Midbrain (tissue), 1 donor: Measurements from ENCODE around the gene PWWP2A.
A peak's percentile ranks its signal among the peaks of the same experiment; 100 is the strongest.

Experiments
- DNase-seq: peaks from one replicate; lab custom pipeline; 2025; lab: John Stamatoyannopoulos, UW

The PWWP2A gene

DNA sequence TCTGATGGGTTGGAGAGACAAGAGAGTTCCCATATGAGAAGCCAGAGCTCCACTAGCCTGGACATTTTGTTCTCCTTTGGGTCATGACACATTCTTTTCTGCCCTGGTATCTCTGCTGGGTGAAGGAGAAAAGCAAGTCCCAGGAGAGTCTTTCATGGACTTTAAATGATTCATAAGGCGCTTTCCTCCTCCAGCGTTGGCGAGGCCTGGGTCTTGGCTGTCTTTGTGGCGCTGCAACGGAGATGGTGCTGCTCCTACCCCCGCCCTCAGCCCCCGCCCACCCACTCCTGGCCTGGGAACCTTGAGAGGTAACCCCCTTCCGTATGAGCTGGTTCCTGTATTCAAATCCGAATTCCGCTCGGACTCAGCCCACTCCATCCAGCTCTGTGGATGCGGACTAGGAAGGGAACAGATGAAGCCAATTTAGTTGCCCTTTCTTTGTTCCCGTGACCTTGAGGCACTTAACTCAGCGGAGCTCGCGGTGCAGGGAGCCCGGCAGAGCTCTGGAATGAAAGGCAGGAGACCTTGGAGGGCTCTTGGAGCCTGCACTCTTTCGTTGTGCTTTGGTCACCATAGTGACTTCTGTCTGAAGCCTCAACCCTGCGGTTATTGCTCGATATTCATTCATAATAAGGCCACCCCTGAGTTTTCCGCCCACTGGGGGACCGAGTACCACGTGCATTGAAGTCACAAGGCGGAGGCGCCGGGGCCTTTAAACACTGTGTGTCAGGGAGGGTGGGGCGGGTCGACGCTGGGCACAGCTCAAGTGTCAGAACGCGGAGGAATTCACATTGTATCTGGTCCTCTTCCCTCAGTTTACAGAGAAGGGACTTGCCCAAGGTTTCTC lies 14.0 kb upstream of the PWWP2A start:
- peak; percentile 47 for DNase-seq

DNA sequence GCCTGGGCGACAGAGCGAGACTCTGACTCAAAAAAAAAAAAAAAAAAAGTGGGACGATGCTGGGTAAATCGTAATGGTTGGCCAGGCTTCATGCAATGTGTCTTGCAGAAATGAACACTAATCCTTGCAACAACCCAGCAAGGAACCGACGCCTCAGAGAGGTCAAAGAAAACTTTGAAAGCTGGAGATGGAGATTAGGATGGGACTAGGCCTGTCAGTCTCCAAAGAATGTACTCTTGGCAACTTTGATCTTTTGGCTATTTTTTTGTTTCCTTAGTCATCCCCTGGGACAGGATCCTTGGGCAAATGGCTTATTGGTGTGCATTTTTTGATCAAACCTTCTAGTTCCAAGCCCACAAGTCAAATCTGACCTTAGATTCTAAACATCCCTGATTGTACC lies 10.6 kb upstream of the PWWP2A start:
- DNase-seq = no peak

DNA sequence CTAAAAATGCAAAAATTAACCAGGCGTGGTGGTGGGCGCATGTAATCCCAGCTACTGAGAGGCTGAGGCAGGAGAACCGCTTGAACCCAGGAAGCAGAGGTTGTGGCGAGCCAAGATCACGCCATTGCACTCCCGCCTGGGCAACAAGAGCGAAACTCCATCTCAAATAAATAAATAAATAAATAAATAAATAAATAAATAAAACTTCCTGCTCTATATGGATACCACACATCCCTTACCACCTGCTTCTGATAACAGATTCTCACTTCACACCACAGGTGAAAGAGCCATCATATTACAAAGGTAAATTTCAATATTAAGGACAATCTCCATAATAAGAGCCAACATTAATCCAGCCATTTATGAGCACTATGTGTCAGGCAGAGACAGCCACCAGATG lies 9.4 kb upstream of the PWWP2A start:
- no peak for DNase-seq

DNA sequence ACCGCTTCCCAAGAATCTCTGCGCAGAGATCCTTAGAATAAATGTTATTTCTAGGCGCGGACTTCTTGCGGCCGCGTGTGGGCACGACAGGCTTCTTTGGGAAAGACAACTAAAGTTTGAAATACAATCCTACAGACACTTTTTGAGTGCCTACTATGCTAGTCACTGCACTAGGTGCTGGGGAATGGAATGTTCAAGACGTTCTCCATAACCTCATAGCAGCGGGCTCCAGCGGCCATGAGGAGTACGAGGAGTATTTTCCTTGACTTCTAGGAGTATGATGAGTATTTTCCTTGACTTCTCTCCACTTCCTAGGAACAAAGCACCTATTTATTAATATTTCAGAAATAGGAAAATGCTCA lies 636 bp upstream of the PWWP2A start:
- no peak for DNase-seq

DNA sequence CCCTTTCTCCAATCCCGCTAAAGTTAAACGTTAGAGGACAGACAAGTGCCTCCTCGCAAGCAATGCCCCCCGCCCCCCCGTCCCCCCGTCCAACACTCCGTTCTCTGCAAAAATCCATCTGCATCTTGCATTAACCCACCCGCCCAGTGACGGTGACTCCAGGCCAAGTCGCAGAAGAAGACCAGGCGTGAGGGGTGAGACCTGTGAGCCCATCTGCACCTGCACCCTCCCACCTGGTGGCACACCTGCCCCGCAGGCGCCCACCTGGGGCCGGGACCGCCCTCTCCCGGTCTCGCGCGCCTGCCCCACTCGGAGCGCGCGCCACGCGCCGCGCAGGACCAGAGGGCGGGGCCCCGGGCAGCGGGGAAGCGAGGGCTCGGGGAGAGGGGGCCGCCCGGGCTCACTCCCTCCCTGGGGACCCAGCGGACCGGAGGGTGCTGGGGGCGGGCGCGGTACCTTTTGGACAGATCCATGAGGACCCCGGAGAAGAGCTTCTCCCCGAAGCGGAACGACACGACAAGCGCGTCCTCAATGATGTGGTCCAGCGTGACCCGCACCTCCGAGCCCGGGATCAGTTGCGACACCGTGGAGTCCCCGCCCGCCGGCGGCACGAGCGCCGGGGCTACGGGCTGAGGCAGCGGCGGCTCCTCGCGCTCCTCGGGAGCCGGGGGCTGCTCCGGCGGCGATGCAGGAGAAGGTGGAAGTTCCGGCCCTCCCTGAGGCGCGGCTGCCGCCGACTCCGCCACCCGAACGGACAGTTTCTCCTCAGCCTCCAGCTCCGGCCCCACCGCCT lies 705 bp downstream of the PWWP2A start:
- peak; percentile 54 for DNase-seq

DNA sequence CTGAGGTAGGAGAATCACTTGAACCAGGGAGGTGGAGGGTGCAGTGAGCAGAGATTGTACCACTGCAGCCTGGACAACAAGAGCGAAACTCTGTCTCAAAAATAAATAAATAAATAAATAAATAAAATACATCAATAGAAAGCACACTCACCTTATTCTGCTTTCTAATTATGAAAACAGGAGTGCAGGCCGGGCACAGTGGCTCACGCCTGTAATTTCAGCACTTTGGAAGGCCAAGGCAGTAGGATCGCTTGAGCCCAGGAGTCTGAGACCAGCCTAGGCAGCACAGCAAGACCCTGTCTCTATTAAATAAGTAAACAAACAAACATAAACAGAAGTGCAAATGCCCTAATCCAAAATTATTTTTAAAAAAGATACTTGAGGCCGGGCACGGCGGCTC lies 2.3 kb downstream of the PWWP2A start:
- DNase-seq = no peak

DNA sequence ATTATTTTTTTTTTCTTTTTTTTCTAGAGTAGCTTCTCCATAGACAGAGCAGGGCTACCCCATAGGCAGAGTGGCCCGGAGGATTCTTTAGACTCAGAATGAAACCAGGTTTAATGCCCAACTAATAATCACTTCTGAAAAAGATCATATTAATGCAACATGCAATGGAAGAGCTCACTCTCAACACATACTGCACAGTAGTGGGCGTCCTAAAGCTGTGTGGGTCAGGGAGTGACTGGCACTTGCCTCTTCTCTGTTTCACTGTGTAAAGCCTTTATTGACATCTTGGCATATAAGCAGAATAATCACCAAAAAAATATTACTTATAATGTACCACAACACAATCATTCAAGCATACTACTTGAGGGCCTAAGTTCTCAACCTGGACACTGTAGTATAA lies 11.1 kb downstream of the PWWP2A start:
- peak; percentile 37 for DNase-seq

DNA sequence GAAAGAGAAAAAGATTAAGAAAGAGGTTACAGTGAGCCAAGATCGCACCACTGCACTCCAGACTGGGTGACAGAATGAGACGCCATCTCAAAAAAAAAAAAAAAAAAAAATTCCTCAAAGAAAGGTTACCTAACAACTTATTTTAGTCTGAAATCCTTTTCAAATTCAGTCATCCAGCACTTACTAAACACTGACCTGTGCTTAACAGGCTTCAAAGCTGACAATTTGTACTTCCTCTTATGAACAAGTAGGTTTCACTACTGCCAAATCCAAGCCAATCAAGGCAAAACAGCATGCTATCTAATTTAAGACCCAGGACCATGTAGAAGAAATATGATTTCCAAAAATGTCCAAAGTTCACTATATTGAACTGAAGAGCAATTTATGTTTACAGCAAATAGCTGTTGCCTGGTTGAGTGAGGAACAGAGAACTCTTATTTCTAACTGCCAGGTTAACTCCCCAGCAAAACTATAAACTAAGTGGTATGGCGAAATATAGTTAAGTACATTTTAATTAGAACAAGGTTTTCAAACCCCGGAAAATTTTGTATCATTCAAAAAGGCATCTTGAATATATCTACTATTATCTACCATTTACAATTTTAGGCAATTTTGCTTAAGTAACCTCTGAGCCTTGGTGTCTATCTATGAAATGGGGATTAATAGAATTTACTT lies 13.4 kb downstream of the PWWP2A start:
- DNase-seq = no peak

DNA sequence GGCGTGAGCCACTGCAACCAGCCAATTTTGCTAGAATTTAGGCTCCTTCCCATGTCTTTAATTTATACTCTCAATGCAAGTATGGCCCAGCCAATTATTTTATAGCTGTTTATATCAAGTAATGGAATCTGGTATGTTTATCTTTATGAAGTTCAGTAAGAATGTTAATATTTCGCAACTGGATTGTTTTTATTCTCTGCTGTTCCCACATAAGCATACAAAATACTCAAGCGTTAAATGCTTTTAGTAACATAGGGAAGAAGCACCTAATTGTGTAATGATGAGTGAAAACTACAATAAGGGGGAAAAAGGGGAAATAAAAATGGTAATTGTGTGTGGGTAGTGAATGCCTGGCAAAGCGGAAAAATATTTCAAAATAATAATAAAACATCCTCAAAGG lies 21.3 kb downstream of the PWWP2A start:
- DNase-seq = no peak

DNA sequence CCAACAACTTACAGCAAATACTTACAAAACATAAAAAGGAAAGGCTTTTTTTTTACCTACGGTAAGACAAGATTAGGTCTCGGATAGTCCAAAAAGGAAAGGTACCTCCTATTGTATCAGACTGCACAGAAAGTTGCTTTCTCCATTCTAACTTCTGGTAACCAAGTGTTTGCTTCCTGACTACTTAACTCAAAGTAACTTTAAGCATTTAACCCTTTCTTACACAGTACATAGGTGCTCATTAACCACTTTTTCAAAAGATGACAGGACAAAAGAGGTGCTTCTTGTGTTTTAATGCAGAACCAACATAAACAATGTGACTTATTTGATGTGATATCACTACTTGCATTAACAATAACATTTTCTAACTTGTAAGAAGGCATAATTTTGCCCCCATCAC lies 23.1 kb downstream of the PWWP2A start:
- no peak for DNase-seq

DNA sequence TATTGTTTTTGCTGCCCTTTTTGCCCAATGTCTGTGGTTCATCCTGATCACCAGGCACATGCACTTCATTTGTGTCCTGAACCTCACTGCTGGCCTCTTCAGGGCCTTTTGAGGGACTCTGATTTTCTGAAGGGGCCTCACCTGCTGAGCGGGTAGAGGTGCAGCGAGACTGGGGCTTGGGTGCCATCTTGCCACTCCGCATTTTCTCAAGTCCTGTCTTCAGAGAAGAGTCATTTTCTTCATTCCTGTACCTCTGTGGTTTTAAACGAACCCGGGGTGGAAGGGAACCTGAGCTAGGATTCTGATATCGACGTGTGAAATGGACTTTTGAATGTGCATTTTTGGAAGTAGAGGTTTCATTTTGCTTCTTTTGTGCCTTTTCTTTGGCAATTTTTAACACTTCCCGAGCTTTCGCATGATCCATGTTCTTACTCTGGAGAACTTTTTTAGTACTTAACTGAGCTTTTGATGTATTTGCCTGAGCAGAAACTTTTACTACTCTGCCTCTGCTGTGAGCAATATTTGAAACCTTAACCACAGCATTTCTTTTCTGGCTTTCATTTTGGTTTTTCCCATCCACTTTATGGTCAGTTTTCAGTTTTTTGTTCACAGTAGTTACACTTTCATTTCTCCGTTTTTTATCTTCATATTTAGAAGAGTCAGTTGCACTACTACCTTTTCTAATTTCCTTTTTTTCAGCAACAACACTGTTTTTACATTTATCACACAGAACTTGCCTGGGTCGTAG lies 26.1 kb downstream of the PWWP2A start:
- no peak for DNase-seq

DNA sequence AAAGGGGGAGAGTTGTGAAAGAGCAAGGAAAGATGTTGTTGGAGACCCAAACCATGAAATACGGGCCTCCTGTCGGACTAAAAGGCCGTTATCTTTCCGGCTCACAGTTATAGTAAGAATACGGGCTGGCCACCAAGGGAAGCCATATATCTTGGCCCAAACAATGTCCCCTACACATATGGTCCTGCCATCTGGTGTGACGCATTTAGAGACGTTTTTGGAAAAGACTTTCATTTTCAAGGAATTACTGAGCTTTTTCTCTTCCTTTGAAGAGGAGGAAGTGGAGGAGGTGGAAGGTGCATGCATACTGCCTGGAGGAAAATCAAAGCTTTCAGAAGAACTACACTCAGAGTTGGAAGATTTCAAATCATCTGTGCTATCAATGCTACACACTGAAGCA lies 26.7 kb downstream of the PWWP2A start:
- no peak for DNase-seq

DNA sequence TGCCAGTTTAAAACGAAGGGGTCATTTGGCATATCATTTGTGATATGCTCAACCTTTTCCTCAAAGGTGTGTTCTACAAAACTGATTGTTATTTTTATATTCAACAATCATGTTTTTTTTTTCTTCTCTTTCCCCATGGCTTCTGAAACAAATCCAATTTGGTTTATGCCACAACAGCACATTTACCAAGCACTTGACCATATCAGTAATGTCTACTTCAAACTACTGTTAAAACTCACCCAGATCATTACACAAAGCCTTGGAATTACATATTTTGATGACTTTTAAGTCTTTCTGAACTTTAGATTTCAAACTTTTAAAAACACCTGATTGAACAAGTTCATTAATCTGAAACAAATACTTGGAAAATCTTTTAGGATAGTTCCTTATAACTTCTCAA lies 29.2 kb downstream of the PWWP2A start:
- no peak for DNase-seq

DNA sequence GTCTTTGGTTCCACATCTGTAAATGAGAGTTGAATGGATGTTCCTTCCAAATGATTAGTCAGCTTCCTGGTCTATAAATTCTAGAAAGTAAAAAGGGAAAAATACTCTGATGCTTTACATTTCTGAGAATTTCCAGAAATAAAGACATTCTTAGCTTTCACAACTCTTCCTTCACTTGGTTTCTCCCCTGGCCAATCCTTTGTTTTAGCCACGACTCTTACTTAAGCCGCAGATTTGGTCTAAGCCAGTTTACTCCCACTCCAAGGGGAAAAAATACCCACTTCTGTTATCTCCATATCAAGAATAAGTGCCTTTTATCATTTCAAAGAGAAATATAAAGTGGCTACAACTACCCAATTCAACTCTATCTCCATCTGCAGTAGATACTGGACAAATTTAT lies 29.7 kb downstream of the PWWP2A start:
- no peak for DNase-seq

DNA sequence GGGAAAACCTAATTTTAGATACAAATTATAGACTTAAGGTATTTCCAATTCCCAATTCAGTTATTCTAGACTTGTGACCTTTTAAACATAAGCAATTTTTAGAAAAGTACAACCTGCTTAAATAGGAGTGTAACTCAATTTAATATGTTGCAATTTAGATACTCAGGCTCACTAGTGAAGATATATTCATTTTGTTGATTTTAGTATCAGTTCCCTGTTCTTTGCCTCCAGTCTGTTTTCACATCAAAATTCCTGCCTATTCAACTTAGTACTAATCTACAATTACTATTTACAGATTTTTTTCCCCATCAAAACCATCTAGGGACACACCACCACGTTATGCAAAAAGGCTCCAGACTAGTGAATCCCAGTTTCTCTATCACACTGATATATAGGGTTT lies 30.4 kb downstream of the PWWP2A start:
- no peak for DNase-seq

DNA sequence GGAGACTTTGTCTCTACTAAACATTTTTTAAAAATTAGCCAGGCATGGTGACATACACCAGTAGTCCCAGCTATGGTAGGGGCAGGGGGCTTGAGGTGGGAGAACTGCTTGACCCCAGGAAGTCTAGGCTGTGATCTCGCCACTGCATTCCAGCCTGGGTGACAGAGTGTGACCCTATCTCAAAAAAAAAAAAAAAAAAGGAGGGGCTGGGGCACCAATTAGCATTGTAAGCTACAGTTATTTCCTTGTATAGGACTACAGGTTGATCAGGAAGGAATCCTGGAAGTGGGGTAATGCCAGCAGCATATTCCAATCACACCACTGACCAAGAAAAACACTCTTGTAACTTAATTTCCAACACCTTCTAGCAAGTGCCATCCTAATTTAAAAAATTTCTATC lies 32.1 kb downstream of the PWWP2A start:
- no peak for DNase-seq

DNA sequence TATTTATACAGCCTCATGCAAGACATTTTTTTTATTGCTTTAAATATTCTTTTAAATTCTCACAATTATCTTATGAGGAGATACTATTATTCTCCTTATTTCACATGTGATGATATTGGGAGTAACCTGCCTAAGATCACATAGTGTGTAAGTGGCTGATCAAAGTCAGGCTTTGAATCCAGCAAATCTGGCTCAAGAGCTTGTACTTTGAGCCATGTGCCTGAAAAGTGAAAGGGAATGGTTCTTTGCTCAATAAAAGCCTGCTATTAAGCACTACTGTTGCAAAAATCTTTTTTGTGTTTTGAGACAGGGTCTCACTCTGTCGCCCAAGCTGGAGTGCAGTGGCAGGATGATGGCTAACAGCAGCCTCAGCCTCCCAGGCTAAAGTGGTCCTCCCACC lies 35.1 kb downstream of the PWWP2A start:
- no peak for DNase-seq

DNA sequence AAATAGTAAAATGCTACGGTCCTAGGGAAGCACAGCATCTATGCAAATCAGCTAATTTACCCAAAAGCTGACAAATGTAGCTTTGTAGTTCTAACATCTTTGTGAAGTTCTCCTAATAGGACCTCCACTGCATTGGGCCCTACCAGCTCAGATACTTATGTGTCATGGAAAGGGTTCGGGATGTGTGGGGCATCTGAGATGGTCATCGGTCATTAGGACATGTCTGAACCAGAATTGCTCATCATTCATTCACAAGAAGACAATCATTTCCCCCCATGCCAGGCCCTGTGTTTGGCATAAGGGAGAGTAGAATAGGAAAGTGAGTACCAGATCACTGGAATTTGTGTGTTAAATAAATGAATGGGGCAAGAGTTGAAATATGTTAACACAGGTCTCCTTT lies 35.7 kb downstream of the PWWP2A start:
- no peak for DNase-seq

DNA sequence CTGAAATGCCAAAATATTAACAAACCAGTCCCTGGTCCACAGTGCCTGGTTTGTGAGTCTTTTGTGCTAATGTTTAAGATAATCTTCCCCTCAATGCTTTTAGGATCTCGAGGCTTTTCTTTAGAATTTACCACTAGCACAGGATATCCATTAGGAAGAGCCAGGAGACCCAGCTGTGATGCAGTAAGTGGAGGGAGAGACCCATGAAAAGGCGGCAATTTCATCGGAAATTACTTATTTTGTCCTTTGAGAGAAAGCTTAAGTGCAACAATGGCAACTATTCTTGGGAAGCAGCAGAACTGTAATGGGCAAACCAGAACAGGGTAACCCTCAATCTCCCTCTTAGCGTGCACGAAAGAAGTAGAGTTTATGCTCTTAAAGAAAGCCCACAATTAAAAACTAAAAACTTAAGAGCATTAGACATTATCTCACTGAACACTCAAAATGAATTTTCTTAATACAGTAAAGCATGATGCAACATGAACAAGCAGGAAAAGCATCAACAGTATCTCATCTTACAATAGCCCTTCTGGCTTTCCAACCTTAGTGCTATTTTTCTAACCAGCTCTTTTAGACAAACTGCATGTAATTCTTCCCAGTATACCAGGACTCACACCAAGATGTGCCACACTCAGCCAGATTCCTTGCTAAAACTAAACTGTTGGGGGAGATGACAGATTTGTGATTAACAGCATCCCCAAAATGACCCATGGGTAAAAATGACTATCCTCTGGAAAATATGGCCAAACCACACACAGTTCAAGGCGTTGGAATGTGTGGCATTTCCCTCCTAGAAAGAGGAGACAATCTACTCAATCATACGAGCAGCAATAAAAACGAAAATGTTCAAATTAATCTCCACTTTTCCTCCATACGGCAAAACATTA lies 36.4 kb downstream of the PWWP2A start:
- no peak for DNase-seq

DNA sequence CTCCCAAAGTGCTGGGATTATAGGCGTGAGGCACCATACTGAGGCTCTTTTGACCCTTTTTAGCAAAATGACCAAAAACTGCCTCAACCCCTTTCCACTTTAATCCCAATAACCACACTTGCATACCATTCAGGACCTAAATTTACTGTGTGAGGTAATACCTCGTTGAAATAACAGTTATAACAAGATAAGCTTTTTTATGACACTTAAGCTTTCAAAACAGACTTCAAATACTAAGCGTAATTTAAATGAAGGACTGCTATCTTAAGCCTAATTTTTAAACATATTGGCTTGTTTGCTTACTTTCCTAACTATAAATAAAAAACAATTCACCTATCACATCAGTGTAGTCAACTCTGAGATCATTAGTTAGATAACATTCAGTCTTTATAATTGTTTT lies 37.8 kb downstream of the PWWP2A start:
- no peak for DNase-seq

DNA sequence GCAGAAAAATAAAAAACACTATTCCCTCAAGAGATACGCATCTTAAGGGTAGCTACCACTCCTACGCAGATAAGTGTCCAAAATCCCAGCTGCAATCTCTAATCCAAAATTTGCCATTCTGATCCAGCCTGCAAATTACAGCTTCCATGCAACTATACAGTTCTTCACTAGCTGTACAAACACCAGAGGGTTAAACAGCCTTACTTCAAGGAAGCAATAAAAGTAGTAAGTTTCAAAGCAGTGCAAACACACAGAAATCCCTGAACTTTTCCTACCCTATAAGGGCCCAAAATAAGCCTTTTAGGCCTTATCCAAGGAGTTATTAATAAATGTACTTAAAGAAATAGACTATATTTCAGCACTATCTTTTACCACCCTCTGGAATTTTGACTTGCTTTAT lies 39.5 kb downstream of the PWWP2A start:
- no peak for DNase-seq
